GM12865 (cell line): ENCODE data around the gene TSR3.
"Not testable (repeated sequence)": the region's sequence is repeated elsewhere in the genome, so short reads cannot be mapped to it uniquely, and the experiment has no call there.

Experiments used
- DNase-seq: peaks from one replicate; pipeline ENCODE4 v3.0.0; 2010; ENCODE audit warnings: low read depth
- H3K4me3 ChIP-seq: 2 replicates; pipeline ENCODE4 v1.5.1; 2011; ENCODE audit warnings: mild to moderate bottlenecking, low read depth, low read length, control low read depth
- TF ChIP-seq, protein P1 (sequence below): IDR thresholded peaks from 2 replicates; pipeline ENCODE4 v1.5.1; 2011; ENCODE audit warnings: low read length, control low read depth, low read depth, inconsistent platforms; ENCODE audit not compliant: insufficient read depth; ENCODE audit errors: missing control alignments

The TSR3 gene

GRCh38 chr16:1333149-1333812 is 18.4 kb downstream of the TSR3 start, which contains the start of gene BAIAP3:
Gene BAIAP3, plus strand, starts transcription at chr16:1333645. Its CDS starts 4,905 bp downstream, at chr16:1338550.
- DNase-seq, result peak; percentile 52
- no peak within 1 kb of the TSS; the same call in 1 of the 2 replicates for H3K4me3 ChIP-seq
- TF ChIP-seq, protein P1, sequence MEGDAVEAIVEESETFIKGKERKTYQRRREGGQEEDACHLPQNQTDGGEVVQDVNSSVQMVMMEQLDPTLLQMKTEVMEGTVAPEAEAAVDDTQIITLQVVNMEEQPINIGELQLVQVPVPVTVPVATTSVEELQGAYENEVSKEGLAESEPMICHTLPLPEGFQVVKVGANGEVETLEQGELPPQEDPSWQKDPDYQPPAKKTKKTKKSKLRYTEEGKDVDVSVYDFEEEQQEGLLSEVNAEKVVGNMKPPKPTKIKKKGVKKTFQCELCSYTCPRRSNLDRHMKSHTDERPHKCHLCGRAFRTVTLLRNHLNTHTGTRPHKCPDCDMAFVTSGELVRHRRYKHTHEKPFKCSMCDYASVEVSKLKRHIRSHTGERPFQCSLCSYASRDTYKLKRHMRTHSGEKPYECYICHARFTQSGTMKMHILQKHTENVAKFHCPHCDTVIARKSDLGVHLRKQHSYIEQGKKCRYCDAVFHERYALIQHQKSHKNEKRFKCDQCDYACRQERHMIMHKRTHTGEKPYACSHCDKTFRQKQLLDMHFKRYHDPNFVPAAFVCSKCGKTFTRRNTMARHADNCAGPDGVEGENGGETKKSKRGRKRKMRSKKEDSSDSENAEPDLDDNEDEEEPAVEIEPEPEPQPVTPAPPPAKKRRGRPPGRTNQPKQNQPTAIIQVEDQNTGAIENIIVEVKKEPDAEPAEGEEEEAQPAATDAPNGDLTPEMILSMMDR, result no peak

DNA sequence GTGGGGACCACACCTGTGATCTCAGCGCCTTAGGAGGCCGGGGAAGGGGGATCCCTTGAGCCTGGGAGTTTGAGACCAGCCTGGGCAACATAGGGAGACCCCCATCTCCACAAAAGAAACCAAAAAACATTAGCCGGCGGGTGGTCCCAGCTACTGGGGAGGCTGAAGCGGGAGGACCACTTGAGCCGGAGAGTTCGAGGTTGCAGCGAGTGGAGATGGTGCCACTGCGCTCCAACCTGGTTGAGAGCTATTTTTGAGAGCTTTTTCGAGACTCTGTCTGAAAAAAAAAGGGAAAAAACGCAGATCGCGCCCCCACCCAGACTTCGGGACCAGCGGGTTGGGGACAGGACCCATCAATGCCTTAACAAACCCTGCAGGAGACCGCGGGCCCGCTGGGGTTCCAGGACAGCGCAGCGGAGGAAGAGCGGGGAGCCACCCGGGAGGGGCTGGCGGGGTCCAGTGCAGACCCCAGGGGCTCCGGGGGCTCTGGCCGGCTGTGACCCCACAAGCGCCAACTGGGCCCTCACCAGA is 19.0 kb downstream of the TSR3 start:
- no peak overlapping the region for H3K4me3 ChIP-seq
- TF ChIP-seq, protein P1, result no peak
- DNase-seq, result no peak

GRCh38 chr16:1331712-1332617 is 19.7 kb downstream of the TSR3 start:
- peak overlapping the region; percentile 59 for H3K4me3 ChIP-seq
- peak; percentile 94 for DNase-seq
- TF ChIP-seq, protein P1, result no peak

GRCh38 chr16:1330931-1331711 is 20.6 kb downstream of the TSR3 start:
- H3K4me3 ChIP-seq, result peak overlapping the region; percentile 59
- TF ChIP-seq, protein P1, result no peak
- DNase-seq, result no peak

- no peak overlapping the region for H3K4me3 ChIP-seq
- TF ChIP-seq, protein P1, result peak; percentile 62
- DNase-seq, result peak; percentile 55
These were observed 21.3 kb downstream of the TSR3 start for GRCh38 chr16:1330260-1330914.

- not testable (repeated sequence) for DNase-seq, H3K4me3 ChIP-seq
These were observed 22.7 kb downstream of the TSR3 start for GRCh38 chr16:1328961-1329360.

GRCh38 chr16:1328136-1328535 is 23.5 kb downstream of the TSR3 start:
- DNase-seq, H3K4me3 ChIP-seq: not testable (repeated sequence)
